ENCODE results near the gene RGS18.
A peak's percentile ranks its signal among the peaks of the same experiment; 100 is the strongest.

The RGS18 gene

GRCh38 chr1:192147696-192148095 lies 10.6 kb upstream of the RGS18 start:
- no peak for DNase-seq (ENCODE audit: low read depth)
- TF ChIP-seq, protein P1, sequence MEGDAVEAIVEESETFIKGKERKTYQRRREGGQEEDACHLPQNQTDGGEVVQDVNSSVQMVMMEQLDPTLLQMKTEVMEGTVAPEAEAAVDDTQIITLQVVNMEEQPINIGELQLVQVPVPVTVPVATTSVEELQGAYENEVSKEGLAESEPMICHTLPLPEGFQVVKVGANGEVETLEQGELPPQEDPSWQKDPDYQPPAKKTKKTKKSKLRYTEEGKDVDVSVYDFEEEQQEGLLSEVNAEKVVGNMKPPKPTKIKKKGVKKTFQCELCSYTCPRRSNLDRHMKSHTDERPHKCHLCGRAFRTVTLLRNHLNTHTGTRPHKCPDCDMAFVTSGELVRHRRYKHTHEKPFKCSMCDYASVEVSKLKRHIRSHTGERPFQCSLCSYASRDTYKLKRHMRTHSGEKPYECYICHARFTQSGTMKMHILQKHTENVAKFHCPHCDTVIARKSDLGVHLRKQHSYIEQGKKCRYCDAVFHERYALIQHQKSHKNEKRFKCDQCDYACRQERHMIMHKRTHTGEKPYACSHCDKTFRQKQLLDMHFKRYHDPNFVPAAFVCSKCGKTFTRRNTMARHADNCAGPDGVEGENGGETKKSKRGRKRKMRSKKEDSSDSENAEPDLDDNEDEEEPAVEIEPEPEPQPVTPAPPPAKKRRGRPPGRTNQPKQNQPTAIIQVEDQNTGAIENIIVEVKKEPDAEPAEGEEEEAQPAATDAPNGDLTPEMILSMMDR (conservative IDR thresholded peaks at IDR 0.05; ENCODE audit: low read depth, low read length) = no peak
- H3K4me3 ChIP-seq (ENCODE audit: low read depth, low read length) = no peak overlapping the region

- TF ChIP-seq, protein P1 (conservative IDR thresholded peaks at IDR 0.05; ENCODE audit: low read depth, low read length) = no peak
- no peak for DNase-seq (ENCODE audit: low read depth)
- no peak overlapping the region for H3K4me3 ChIP-seq (ENCODE audit: low read depth, low read length)
Observed at GRCh38 chr1:192151176-192151575, 7.1 kb upstream of the RGS18 start.

DNA sequence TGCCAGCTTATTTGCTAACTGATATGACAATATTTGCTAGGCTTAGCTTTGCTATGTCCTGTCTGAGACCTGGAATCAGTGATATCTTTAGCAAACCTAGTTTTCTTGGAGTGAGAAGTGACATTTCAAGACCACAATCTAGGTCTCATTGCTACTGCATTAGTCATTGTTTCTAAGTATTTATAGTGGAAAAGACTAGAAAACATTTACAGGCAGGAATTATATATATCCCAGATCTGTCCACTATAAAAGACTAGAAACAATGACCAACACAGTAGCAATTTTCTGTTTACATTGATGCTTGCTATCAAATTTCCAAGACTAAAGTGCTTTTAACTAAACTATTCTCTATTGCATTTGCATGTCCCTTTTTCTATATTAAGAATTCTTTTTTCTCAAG lies 5.0 kb upstream of the RGS18 start:
- TF ChIP-seq, protein P1 (conservative IDR thresholded peaks at IDR 0.05; ENCODE audit: low read depth, low read length) = no peak
- peak; percentile 66 for DNase-seq (ENCODE audit: low read depth)
- H3K4me3 ChIP-seq (ENCODE audit: low read depth, low read length) = no peak overlapping the region

GRCh38 chr1:192157067-192157466 lies 1.2 kb upstream of the RGS18 start:
- DNase-seq (ENCODE audit: low read depth) = no peak

GRCh38 chr1:192159014-192159413 lies 752 bp downstream of the RGS18 start:
- TF ChIP-seq, protein P1 (conservative IDR thresholded peaks at IDR 0.05; ENCODE audit: low read depth, low read length) = no peak
- DNase-seq (ENCODE audit: low read depth) = peak; percentile 13
- no peak overlapping the region for H3K4me3 ChIP-seq (ENCODE audit: low read depth, low read length)

More at GRCh38 chr1:192157067-192157466, 1.2 kb upstream of the RGS18 start:
- no peak overlapping the region for H3K4me3 ChIP-seq (ENCODE audit: low read depth, low read length)
- TF ChIP-seq, protein P1 (conservative IDR thresholded peaks at IDR 0.05; ENCODE audit: low read depth, low read length) = no peak

- no peak overlapping the region for H3K4me3 ChIP-seq (ENCODE audit: low read depth, low read length)
- TF ChIP-seq, protein P1 (conservative IDR thresholded peaks at IDR 0.05; ENCODE audit: low read depth, low read length) = no peak
- peak; percentile 26 for DNase-seq (ENCODE audit: low read depth)
Observed at GRCh38 chr1:192159781-192160180, 1.5 kb downstream of the RGS18 start.

GRCh38 chr1:192160196-192160595 lies 1.9 kb downstream of the RGS18 start:
- no peak overlapping the region for H3K4me3 ChIP-seq (ENCODE audit: low read depth, low read length)
- DNase-seq (ENCODE audit: low read depth) = peak; percentile 24
- TF ChIP-seq, protein P1 (conservative IDR thresholded peaks at IDR 0.05; ENCODE audit: low read depth, low read length) = no peak
